SK-N-SH treated with all-trans-retinoic acid at 6 μM for 48 hours (cell line): ENCODE data around the gene PLAGL2.

Experiments used
- ATAC-seq: fragments of 200-7000 bp; cut with Tn5 transposase; 3 replicates; pipeline ENCODE4 v1.9.1; 2020; ENCODE audit warnings: mild to moderate bottlenecking, moderate library complexity
- BACH2 ChIP-seq: fragments of 250-450 bp; sonication (Bioruptor Pico); IDR thresholded peaks from 2 replicates; pipeline ENCODE4 v1.9.0; 2021; ENCODE audit warnings: mild to moderate bottlenecking, borderline replicate concordance
- CSDC2 ChIP-seq: fragments of 250-450 bp; sonication (Bioruptor Pico); IDR thresholded peaks from 2 replicates; pipeline ENCODE4 v1.5.0; 2020; ENCODE audit warnings: mild to moderate bottlenecking, moderate library complexity
- ESRRG ChIP-seq: fragments of 250-450 bp; sonication (Bioruptor Pico); IDR thresholded peaks from 2 replicates; pipeline ENCODE4 v1.6.1; 2021; ENCODE audit warnings: mild to moderate bottlenecking
- ISL1 ChIP-seq: fragments of 250-450 bp; sonication (Bioruptor Pico); IDR thresholded peaks from 2 replicates; pipeline ENCODE4 v2.1.2; 2022; ENCODE audit warnings: mild to moderate bottlenecking, moderate library complexity
- OSR1 ChIP-seq: fragments of 250-450 bp; sonication (Bioruptor Pico); IDR thresholded peaks from 2 replicates; pipeline ENCODE4 v1.8.0; 2022; ENCODE audit warnings: moderate library complexity, mild to moderate bottlenecking, inconsistent platforms
- PPARA ChIP-seq: fragments of 250-450 bp; sonication (Bioruptor Pico); IDR thresholded peaks from 2 replicates; pipeline ENCODE4 v1.5.0; 2020; ENCODE audit warnings: mild to moderate bottlenecking, borderline replicate concordance
- RARB ChIP-seq: fragments of 250-450 bp; sonication (Bioruptor Pico); IDR thresholded peaks from 2 replicates; pipeline ENCODE4 v1.8.0; 2021; ENCODE audit warnings: mild to moderate bottlenecking, moderate library complexity
- SNAI2 ChIP-seq: fragments of 250-450 bp; sonication (Bioruptor Pico); IDR thresholded peaks from 2 replicates; pipeline ENCODE4 v1.5.0; 2020; ENCODE audit warnings: mild to moderate bottlenecking, moderate library complexity
- TCF4 ChIP-seq: fragments of 250-450 bp; sonication (Bioruptor Pico); IDR thresholded peaks from 2 replicates; pipeline ENCODE4 v1.8.0; 2021; ENCODE audit warnings: mild to moderate bottlenecking, moderate library complexity, borderline replicate concordance
- TOX ChIP-seq: fragments of 250-450 bp; sonication (Bioruptor Pico); IDR thresholded peaks from 2 replicates; pipeline ENCODE4 v1.8.0; 2021; ENCODE audit warnings: mild to moderate bottlenecking, moderate library complexity, borderline replicate concordance
- ZC3H10 ChIP-seq: fragments of 250-450 bp; sonication (Bioruptor Pico); IDR thresholded peaks from 2 replicates; pipeline ENCODE4 v1.5.1; 2021; ENCODE audit warnings: mild to moderate bottlenecking, moderate library complexity
- ZFP3 ChIP-seq: fragments of 250-450 bp; sonication (Bioruptor Pico); IDR thresholded peaks from 2 replicates; pipeline ENCODE4 v1.5.0; 2020; ENCODE audit warnings: mild to moderate bottlenecking, moderate library complexity
- ZFP30 ChIP-seq: fragments of 450-650 bp; formaldehyde crosslinking; IDR thresholded peaks from 2 replicates; pipeline ENCODE4 v1.5.0; 2022; ENCODE audit warnings: mild to moderate bottlenecking, moderate library complexity
- ZNF565 ChIP-seq: fragments of 450-650 bp; formaldehyde crosslinking; conservative IDR thresholded peaks from 2 replicates; pipeline ENCODE4 v1.5.0; 2020; ENCODE audit warnings: low read depth, mild to moderate bottlenecking, moderate library complexity
- ZNF70 ChIP-seq: fragments of 450-650 bp; formaldehyde crosslinking; IDR thresholded peaks from 2 replicates; pipeline ENCODE4 v1.5.0; 2020; ENCODE audit warnings: mild to moderate bottlenecking, moderate library complexity
- ZNF8 ChIP-seq: fragments of 450-650 bp; formaldehyde crosslinking; IDR thresholded peaks from 2 replicates; pipeline ENCODE4 v1.5.0; 2020; ENCODE audit warnings: mild to moderate bottlenecking, moderate library complexity
- TF ChIP-seq, protein P1 (sequence below): fragments of 250-450 bp; sonication (Bioruptor Pico); IDR thresholded peaks from 2 replicates; pipeline ENCODE4 v1.5.1; 2021; ENCODE audit warnings: mild to moderate bottlenecking, moderate library complexity
- TF ChIP-seq, protein P2 (sequence below): fragments of 250-450 bp; sonication (Bioruptor Pico); IDR thresholded peaks from 2 replicates; pipeline ENCODE4 v1.8.0; 2021; ENCODE audit warnings: low read depth, mild to moderate bottlenecking, moderate library complexity, borderline replicate concordance
- TF ChIP-seq, protein P3 (sequence below): fragments of 250-450 bp; sonication (Bioruptor Pico); IDR thresholded peaks from 2 replicates; pipeline ENCODE4 v1.8.0; 2020; ENCODE audit warnings: mild to moderate bottlenecking, moderate library complexity, borderline replicate concordance

PLAGL2 gene

DNA sequence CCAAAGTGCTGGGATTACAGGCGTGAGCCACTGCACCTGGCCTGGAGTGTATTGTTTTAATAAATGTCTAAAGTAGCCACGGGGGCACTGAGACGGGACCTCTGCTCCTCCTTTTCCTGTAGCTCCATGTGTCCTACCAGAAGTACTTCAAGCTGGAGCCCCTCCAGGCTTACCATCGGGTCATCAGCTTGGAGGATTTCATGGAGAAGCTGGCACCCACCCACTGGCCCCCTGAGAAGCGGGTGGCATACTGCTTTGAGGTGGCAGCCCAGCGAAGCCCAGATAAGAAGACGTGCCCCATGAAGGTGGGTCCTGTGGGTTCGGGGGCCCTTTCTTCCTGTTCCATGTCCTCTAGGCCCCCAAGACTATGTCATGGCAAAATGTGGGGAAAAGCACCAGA, 7.6 kb upstream of the PLAGL2 start:
- no peak for ATAC-seq
- TF ChIP-seq BACH2 (CRISPR knock-in tag): no peak
- TF ChIP-seq ZNF565 (CRISPR knock-in tag): no peak
- TF ChIP-seq OSR1 (CRISPR knock-in tag): no peak
- TF ChIP-seq SNAI2 (CRISPR knock-in tag): no peak
- TF ChIP-seq, protein P1, sequence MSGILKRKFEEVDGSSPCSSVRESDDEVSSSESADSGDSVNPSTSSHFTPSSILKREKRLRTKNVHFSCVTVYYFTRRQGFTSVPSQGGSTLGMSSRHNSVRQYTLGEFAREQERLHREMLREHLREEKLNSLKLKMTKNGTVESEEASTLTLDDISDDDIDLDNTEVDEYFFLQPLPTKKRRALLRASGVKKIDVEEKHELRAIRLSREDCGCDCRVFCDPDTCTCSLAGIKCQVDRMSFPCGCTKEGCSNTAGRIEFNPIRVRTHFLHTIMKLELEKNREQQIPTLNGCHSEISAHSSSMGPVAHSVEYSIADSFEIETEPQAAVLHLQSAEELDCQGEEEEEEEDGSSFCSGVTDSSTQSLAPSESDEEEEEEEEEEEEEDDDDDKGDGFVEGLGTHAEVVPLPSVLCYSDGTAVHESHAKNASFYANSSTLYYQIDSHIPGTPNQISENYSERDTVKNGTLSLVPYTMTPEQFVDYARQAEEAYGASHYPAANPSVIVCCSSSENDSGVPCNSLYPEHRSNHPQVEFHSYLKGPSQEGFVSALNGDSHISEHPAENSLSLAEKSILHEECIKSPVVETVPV (CRISPR knock-in tag): no peak
- no peak for TF ChIP-seq ZFP3 (CRISPR knock-in tag)
- TF ChIP-seq ZC3H10 (CRISPR knock-in tag): no peak
- TF ChIP-seq, protein P2, sequence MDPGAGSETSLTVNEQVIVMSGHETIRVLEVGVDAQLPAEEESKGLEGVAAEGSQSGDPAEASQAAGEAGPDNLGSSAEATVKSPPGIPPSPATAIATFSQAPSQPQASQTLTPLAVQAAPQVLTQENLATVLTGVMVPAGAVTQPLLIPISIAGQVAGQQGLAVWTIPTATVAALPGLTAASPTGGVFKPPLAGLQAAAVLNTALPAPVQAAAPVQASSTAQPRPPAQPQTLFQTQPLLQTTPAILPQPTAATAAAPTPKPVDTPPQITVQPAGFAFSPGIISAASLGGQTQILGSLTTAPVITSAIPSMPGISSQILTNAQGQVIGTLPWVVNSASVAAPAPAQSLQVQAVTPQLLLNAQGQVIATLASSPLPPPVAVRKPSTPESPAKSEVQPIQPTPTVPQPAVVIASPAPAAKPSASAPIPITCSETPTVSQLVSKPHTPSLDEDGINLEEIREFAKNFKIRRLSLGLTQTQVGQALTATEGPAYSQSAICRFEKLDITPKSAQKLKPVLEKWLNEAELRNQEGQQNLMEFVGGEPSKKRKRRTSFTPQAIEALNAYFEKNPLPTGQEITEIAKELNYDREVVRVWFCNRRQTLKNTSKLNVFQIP: no peak
- no peak for TF ChIP-seq ISL1 (CRISPR knock-in tag)
- no peak for TF ChIP-seq ESRRG
- no peak for TF ChIP-seq RARB (CRISPR knock-in tag)
- TF ChIP-seq PPARA: no peak
- TF ChIP-seq TCF4: no peak
- no peak for TF ChIP-seq TOX (CRISPR knock-in tag)
- TF ChIP-seq ZFP30 (CRISPR knock-in tag): no peak
- TF ChIP-seq ZNF8 (CRISPR knock-in tag): no peak
- TF ChIP-seq, all 23 proteins: peak for 0

DNA sequence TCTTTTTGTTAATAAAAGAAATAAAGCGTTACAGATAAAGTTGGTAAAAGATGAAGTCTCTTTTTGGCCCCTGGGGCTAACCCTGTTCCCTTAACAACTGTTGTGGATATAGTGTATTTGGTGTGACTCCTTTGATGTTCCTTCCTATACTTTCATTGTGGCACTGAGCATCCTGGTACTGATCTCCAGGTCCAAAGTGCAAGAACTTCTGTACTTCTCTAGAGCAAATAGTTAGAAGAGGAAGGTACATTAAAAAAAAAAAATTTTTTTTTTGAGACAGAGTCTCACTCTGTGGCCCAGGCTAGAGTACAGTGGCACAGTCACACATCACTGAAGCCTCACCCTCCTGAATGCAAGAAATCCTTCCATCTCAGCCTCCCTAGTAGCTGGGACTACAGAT, 6.3 kb upstream of the PLAGL2 start:
- no peak for ATAC-seq

DNA sequence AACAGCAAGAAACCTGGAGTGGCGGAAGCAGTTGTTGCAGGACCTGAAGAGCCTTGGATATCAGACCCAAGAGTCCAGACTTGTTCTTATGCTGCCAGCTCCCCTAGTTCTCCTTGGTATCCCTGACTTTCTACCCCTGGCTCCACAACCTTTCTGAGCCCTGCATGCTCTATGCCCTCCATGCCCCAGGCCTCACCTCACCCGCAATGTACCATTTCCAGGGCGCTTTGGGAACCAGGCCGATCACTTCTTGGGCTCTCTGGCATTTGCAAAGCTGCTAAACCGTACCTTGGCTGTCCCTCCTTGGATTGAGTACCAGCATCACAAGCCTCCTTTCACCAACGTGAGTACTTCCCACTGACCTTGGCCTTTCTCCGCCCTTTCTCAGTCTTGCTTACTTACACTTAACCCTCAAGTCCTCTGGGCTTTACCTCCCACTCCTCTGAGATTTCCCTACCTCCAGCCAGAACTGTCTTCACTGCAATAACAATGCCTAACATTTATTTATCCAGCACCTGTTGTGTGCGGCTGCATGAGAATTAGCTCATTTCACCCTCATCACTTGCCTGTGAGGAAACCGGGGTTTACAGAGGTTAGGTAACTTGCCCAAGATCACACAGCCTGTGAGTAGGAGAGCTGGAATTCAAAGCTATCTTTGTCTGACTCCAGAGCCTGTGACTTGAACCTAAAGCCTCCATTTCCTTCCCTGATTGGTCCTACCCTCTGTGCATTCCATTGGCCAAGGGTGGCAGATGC, 2.5 kb upstream of the PLAGL2 start:
- no peak for ATAC-seq
- TF ChIP-seq ISL1 (CRISPR knock-in tag) (no peak), BACH2 (CRISPR knock-in tag) (no peak), TOX (CRISPR knock-in tag) (no peak)

More for the DNA sequence above, 6.3 kb upstream of the PLAGL2 start:
- TF ChIP-seq, protein P1 (CRISPR knock-in tag): no peak
- no peak for TF ChIP-seq ZNF565 (CRISPR knock-in tag)
- TF ChIP-seq ZNF8 (CRISPR knock-in tag): no peak
- TF ChIP-seq TOX (CRISPR knock-in tag): no peak
- TF ChIP-seq, protein P3, sequence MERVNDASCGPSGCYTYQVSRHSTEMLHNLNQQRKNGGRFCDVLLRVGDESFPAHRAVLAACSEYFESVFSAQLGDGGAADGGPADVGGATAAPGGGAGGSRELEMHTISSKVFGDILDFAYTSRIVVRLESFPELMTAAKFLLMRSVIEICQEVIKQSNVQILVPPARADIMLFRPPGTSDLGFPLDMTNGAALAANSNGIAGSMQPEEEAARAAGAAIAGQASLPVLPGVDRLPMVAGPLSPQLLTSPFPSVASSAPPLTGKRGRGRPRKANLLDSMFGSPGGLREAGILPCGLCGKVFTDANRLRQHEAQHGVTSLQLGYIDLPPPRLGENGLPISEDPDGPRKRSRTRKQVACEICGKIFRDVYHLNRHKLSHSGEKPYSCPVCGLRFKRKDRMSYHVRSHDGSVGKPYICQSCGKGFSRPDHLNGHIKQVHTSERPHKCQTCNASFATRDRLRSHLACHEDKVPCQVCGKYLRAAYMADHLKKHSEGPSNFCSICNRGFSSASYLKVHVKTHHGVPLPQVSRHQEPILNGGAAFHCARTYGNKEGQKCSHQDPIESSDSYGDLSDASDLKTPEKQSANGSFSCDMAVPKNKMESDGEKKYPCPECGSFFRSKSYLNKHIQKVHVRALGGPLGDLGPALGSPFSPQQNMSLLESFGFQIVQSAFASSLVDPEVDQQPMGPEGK (CRISPR knock-in tag): no peak
- no peak for TF ChIP-seq ZNF70 (CRISPR knock-in tag)

DNA sequence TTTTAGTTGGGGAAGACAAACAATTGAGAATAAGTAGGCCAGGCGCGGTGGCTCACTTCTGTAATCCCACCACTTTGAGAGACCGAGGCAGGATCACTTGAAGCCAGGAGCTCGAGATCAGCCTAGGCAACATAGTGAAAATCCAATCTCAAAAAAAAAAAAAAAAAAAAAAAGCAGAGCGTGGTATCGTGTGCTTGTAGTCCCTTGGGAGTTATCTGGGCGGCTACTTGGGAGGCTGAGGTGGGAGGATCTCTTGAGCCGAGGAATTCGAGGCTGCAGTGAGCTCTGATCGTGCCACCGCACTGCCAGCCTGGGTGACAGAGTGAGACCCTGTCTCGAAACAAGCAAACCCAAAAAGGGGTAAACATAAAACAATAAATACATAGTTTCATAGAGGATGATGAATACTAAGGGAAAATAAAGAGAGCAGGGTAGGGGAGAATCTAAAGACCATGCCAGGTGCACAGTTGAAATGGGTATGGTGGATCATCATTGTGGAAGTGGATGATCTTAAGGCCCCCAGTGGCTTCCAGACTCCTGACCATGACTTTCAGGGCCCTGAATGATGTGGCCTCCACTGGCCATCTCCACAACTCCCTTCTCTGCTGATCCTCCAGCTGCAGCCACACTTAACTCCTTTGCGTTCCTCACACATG, 1.1 kb upstream of the PLAGL2 start:
- TF ChIP-seq ESRRG: no peak
- TF ChIP-seq CSDC2: no peak
- no peak for TF ChIP-seq SNAI2 (CRISPR knock-in tag)
- ATAC-seq: no peak
